Gastrocnemius medialis (tissue), 4 donors: ENCODE measurements around the gene UBASH3B.

Source experiments
- CTCF ChIP-seq, 5 experiments: fragments of 450-650 bp in 3 of 5; fragments of 200-600 bp in 2 of 5; sonication (generic) in 2 of 5; IDR thresholded peaks in 4 of 5; conservative IDR thresholded peaks in 1 of 5; 1 replicate in 4 of 5; 2 replicates in 1 of 5; pipeline ENCODE4 v1.5.1; 2016 to 2019; ENCODE audit warnings: antibody characterized with exemption in 5 of 5, mild to moderate bottlenecking in 3 of 5, moderate library complexity in 3 of 5
- POLR2A ChIP-seq, 2 donors: fragments of 450-650 bp; IDR thresholded peaks; one replicate each; pipeline ENCODE4 v1.6.1; 2017; ENCODE audit warnings: antibody characterized with exemption in 2 of 2, mild to moderate bottlenecking in 2 of 2, moderate library complexity in 2 of 2

- peak in 4 of 5 experiments; percentile 24 to 58 (median 44) for TF ChIP-seq CTCF (IDR thresholded peaks at IDR 0.05 in 4 of 5, conservative IDR thresholded peaks at IDR 0.05 in 1 of 5)
- no peak for TF ChIP-seq POLR2A (IDR thresholded peaks at IDR 0.05)
These were observed 26.5 kb upstream of the UBASH3B start for GRCh38 chr11:122628810-122629555.
